Stimulated activated CD8-positive, alpha-beta memory T cell treated with anti-CD3 and anti-CD28 coated beads, Interleukin-7, amount 100 ng/mL, for 24 hours (primary cell): ENCODE measurements around the gene DNAH17.

ENCODE experiments used
- DNase-seq: peaks from one replicate; pipeline ENCODE4 v3.0.0-alpha.2; 2020; ENCODE audit warnings: low read depth

DNAH17 gene

GRCh38 chr17:78601577-78602190, 24.5 kb upstream of the DNAH17 start:
- no peak for DNase-seq

DNA sequence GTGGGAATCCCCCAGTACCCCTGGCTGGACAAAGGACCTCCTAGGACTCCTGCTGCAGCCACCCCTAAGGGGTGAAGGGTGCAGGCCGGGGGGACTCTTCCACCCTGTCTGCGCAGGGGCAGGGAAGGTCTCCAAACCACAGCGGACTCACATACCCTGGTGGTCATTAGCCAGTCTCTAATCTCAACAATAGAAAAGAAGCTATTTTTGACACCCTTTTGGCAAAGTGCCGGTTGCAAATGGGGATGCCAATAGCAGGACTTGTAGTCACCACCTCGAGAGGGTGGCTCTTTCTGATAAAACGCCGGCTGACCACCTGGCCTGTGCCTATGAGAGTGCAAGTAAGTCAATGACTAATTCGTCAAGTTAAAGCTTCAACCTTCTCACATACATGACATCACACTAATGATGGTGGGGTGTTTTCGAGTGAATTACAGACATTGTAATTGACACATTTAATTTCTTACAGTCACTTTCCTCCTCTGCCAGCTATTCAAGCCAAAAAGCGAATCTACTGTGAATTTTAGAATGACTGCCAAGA, 23.1 kb upstream of the DNAH17 start:
- DNase-seq: no peak

DNA sequence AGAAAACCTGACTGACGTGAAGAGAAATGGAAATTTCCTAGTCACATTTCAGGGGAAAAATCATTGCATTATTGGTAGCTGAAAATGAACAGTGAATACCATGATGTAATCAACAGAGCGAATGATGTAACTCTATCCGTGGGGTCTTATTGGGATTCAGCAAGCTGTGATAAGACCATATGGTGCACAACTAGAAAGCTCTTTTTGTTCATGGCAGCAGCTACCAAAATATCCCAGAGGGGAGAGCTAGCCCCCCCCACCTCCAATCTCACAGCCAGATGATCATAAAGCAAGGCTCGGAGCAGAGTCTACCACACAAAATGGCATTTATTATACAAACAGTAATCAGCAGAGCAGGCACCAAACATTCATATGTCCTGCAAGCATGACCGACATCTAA, 22.2 kb upstream of the DNAH17 start:
- DNase-seq: no peak

DNA sequence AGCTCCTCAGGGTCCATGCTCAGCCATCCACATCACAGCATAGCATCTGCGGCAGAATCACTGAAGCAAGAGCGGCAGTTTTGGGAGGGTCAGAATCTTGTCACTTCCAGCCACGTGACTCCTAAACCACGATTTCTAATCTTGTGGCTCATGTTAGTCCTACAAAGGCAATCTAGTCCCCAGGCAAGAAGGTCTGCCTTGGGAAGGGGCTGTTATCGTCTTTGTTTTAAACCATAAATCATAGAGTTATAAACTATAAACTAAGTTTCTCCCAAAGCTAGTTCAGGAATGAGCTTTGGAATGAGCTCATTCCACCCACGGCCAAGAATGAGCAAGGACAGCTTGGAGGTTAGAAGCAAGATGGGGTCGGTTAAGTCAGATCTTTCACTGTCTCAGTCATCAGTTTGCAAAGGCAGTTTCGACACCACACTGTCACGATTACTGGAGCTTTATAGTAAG, 20.8 kb upstream of the DNAH17 start:
- DNase-seq: no peak

DNA sequence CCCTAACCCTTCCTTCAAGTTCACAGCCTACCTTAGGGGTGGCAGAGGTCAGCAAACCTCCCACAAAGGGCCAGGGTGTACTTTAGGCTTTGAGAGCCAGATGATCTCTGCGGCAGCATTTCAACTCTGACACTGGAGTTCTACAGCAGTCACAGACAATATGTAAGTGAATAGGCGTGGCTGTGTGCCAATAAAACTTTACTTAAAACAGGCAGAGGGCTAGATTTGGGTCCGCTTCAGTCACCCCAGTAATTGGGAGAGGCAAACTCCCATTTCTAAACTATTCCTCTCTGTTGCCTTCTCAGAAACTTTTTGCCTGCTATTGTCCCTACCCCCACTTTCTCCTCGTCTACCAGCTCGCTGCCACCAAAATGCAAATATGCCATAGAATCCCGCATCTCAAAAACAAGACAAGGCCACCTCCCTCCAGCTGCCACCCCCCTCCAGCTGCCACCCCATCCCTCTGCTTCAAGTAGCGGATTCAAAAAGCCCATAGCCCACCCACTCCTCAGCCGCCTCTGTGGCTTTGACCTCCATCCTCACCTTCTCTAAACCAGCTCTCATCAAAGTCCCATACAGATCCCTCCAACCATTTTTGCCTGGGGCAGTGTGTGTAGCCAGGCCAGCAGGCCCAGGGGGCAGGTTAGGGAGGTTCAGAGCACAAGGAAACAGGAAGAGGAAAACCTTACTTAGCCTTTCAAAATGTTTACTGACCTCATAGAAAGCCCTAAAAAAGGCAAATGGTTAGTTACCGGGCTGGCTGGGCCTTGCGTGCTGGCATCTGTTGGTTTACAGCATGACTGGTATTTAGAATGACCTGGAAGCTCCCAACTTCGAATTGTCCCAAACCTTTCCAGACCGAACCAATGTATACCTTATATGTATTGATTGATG, 19.9 kb upstream of the DNAH17 start:
- no peak for DNase-seq

- DNase-seq: no peak
Observed at GRCh38 chr17:78595135-78595810, 18.1 kb upstream of the DNAH17 start.

- DNase-seq: no peak
Observed at GRCh38 chr17:78592991-78593329, 15.8 kb upstream of the DNAH17 start.

DNA sequence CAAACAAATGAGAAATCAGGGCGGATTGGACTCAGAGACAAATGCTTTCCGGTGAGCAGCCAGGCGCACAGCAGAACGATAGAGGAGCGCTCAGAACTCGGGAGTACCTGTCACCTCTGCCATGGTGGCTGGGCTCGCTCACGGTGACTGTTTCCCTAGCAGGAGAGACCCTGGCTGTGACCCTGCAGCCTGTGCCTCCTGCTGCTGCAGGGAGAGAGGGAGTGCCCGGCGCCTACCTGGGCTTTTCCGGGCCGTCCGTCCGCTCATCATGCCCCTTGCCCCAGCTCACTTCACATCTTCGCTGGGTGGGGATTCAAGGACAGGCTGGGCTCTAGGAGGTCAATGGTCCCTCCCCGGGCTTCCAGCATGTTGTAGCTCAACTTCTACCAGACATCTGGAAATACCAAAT, 14.1 kb upstream of the DNAH17 start:
- DNase-seq: no peak

DNA sequence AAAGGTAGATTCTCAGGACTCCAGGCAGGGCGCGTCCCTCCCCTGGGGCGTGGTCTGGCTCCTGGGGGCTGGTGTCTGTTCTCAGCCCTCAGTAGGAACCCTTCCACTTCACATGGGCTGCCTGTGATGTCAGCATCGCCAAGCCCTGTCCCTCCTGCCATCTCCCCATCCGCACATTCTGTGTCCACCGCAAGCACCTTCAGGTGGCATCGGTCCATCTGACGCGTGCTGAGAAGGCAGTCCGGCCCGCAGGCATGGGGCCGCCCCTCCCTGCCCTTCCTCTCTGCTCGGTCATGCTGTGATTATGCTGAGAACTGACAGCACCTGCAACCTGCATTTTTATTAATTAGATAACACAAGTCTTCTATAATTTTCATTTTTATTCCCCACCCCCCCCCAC, 12.7 kb upstream of the DNAH17 start:
- DNase-seq: no peak

GRCh38 chr17:78589031-78589675, 12.0 kb upstream of the DNAH17 start:
- DNase-seq: no peak

GRCh38 chr17:78588258-78589030, 11.2 kb upstream of the DNAH17 start:
- no peak for DNase-seq

- DNase-seq: no peak
Observed at GRCh38 chr17:78585006-78585630, 7.9 kb upstream of the DNAH17 start.

DNA sequence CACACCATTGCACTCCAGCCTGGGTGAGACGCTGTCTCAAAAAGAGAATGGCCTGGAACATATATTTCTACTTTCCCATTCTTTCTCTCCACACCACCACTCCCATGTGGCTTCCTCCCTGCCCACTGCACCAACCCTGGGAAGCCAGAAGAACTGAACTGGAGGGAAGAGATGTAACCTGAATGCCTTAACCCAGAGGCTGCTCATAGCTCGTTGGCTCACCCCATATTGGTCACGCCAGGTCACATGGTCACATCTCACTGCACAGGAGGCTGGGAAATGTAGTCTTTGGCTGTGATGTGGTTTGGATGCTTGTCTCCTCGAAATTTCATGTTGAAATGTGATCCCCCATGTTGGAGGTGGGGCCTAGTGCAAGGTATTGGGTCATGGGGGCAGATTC, 5.9 kb upstream of the DNAH17 start:
- no peak for DNase-seq

- DNase-seq: no peak
Observed at GRCh38 chr17:78581304-78581703, 4.1 kb upstream of the DNAH17 start.

DNA sequence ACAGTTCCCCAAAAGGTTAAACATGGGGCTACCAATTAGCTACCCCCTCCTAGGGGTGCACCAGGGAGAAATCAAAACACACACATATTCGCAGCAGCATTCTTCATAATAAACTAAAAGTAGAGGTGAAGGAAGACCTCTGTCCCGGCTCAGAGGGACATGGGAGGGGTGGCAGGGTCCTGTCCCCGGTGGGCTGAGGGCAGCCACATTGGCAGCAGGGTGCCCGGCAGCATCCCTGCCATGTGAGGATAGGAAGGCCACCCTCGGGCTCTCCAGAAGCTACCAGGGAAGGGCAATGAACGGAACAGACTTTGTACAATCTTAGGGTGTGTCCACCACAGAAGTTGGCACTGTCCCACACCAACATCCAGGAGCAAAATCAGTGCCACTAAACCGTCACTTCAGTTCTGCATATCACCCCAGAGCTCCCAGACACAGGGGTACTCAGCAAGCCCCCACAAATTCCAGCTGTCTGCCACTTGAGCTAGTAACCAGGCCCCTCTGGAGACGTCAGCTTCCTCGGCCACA, 3.1 kb upstream of the DNAH17 start:
- no peak for DNase-seq

DNA sequence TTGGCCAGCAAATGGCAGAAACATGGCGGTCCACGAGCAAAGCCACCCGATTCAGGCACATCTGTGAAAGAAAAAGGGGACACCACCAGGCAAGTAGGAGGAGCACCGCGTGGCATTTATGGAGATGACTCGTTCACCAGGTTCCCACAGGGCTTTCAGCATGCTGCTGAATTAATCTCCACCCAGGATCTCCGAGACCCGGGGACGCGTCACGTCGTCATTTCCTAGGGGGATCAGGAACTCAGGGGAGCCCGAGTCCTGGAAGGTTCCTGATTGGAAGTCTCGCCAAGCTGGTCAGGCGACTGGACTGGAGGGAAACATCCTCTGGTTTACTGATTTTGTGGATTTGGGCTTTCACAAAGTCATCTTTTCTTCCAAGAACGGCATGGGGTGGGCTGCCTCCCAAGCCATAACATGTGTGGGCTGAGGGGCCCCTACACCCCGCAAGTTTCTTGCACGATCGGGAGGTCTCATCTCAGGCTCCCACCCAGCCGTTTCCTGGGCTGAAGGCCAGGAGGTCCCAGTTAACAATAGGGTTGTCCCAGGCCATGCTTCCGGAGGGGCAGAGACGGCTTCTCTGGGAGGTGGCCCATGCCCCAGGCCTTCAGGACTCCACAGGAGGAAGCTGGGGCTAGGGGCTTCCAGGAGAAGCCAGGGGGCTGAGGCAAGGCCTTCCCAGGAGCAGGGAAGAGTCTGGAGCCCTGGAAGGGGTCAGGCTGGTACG, 645 bp downstream of the DNAH17 start:
- no peak for DNase-seq

DNA sequence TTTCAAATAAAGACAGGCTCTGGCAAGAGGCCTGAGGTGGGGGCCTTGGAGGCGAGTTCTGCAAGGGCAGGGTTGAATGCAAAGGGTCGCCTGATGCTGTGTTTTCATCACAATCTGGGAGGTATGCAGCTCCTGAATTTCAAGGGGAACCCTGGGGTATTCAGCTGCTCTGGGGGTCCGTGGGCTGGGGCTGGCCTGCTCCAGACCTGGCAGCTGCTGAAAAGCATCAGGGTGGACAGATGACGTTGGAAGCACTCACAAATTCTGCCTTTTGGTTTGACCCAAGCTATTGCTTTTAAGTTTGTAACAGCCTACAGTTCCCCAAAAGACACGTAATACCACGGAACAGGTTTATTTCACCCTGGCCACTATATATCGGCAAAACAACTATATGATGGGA, 1.3 kb downstream of the DNAH17 start:
- no peak for DNase-seq

DNA sequence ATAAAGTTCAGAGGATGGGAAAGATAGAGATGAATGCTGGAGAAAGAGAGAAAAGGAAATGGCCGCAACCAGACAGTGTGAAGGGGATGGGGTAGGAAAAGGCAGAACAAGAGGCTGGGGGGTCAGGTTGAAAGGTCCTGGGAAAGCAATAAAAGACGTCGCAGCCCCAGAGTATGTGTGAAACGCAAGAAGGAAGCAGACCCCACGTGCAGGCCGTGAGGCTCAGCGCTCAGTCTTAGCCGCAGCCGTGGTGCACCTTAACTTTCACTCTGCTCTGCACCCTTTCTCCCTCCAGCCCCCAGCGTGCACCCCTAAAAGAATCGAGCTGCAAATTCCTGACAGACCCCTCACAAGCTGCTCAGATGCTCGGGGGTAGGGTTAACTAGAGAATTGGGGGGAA, 1.9 kb downstream of the DNAH17 start:
- no peak for DNase-seq

GRCh38 chr17:78573955-78574354, 3.2 kb downstream of the DNAH17 start:
- DNase-seq: no peak
